ENCODE results near the gene ANO1.

GRCh38 chr11:70133771-70134335 is 55.7 kb downstream of the ANO1 start:
- TF ChIP-seq EP300 (IDR thresholded peaks at IDR 0.05; ENCODE audit: borderline replicate concordance) = no peak
- TF ChIP-seq MAX (IDR thresholded peaks at IDR 0.05) = no peak
- no peak for TF ChIP-seq CREB1 (IDR thresholded peaks at IDR 0.05; ENCODE audit: low read depth)
- TF ChIP-seq USF1 (IDR thresholded peaks at IDR 0.05) = no peak
- no peak for TF ChIP-seq CEBPB (IDR thresholded peaks at IDR 0.05)
- no peak for TF ChIP-seq TAF1 (IDR thresholded peaks at IDR 0.05; ENCODE audit: low read depth)
- no peak for TF ChIP-seq TEAD4 (IDR thresholded peaks at IDR 0.05)

Data from Ishikawa (cell line).